NB4 (cell line): ENCODE data around the gene LRRK1.

ENCODE experiments used
- DNase-seq: peaks from one replicate; pipeline ENCODE4 v3.0.0; 2010; ENCODE audit warnings: low read depth
- H3K4me3 ChIP-seq: one replicate; pipeline ENCODE4 v1.5.1; 2011; ENCODE audit warnings: mild to moderate bottlenecking, low read depth, low read length, moderate library complexity
- CTCF ChIP-seq: IDR thresholded peaks from one replicate; pipeline ENCODE4 v1.5.1; 2012; ENCODE audit warnings: low read depth, low read length
- MAX ChIP-seq: IDR thresholded peaks from 2 replicates; pipeline ENCODE4 v1.6.1; 2011; ENCODE audit warnings: low read depth, low read length
- MYC ChIP-seq: IDR thresholded peaks from 2 replicates; pipeline ENCODE4 v1.6.1; 2011; ENCODE audit warnings: low read depth, low read length
- POLR2A ChIP-seq: IDR thresholded peaks from 2 replicates; pipeline ENCODE4 v1.6.1; 2011; ENCODE audit warnings: mild to moderate bottlenecking; ENCODE audit not compliant: insufficient read length; ENCODE audit errors: extremely low read depth

LRRK1 gene

GRCh38 chr15:101050623-101051290 lies 131.6 kb downstream of the LRRK1 start:
- no peak for TF ChIP-seq POLR2A
- TF ChIP-seq MYC = no peak
- TF ChIP-seq MAX = no peak
- no peak for TF ChIP-seq CTCF
- H3K4me3 ChIP-seq = no peak overlapping the region
- DNase-seq = no peak

- DNase-seq = no peak
- H3K4me3 ChIP-seq = no peak overlapping the region
- TF ChIP-seq CTCF (no peak), MAX (no peak), POLR2A (no peak), MYC (no peak)
Observed at GRCh38 chr15:101051291-101052030, 132.3 kb downstream of the LRRK1 start.

GRCh38 chr15:101052031-101052620 lies 133.0 kb downstream of the LRRK1 start:
- no peak overlapping the region for H3K4me3 ChIP-seq
- DNase-seq = no peak
- TF ChIP-seq MYC (no peak), MAX (no peak), CTCF (no peak), POLR2A (no peak)

GRCh38 chr15:101052681-101053121 lies 133.5 kb downstream of the LRRK1 start:
- DNase-seq = no peak
- TF ChIP-seq MAX (no peak), POLR2A (no peak), MYC (no peak), CTCF (no peak)
- no peak overlapping the region for H3K4me3 ChIP-seq

- H3K4me3 ChIP-seq = no peak overlapping the region
Observed at GRCh38 chr15:101053261-101053660, 134.1 kb downstream of the LRRK1 start.

More at GRCh38 chr15:101053261-101053660, 134.1 kb downstream of the LRRK1 start:
- TF ChIP-seq POLR2A (no peak), MAX (no peak), MYC (no peak), CTCF (no peak)
- DNase-seq = no peak
